PFSK-1 (cell line): ENCODE measurements around the gene ASB10.

Experiments used
- POLR2AphosphoS5 ChIP-seq: IDR thresholded peaks from 2 replicates; pipeline ENCODE4 v1.6.1; 2012; ENCODE audit warnings: low read depth, mild to moderate bottlenecking, control low read depth, low read length, moderate library complexity
- TF ChIP-seq, protein P1 (sequence below), 2 experiments: IDR thresholded peaks; 2 replicates each; pipeline versions ENCODE4 v1.6.1 to v1.8.0; 2011 to 2012; ENCODE audit warnings: low read depth in 2 of 2, low read length in 2 of 2, control low read depth in 1 of 2, inconsistent platforms in 1 of 2, mild to moderate bottlenecking in 1 of 2, moderate library complexity in 1 of 2; ENCODE audit not compliant: insufficient read depth in 1 of 2

DNA sequence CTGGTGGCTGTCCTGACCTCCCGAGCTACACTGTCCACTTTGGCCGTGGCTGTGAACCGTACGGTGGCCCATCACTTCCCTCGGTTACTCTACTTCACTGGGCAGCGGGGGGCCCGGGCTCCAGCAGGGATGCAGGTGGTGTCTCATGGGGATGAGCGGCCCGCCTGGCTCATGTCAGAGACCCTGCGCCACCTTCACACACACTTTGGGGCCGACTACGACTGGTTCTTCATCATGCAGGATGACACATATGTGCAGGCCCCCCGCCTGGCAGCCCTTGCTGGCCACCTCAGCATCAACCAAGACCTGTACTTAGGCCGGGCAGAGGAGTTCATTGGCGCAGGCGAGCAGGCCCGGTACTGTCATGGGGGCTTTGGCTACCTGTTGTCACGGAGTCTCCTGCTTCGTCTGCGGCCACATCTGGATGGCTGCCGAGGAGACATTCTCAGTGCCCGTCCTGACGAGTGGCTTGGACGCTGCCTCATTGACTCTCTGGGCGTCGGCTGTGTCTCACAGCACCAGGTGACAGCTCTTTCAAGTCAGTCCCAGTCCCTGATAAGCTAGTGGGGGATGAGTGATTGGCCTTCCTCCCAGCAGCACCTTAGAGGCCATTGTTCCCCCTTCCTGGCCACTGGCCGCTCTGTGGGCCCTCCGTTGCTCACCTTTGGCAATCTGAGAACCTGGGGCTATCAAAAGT, 48.2 kb upstream of the ASB10 start:
- TF ChIP-seq POLR2AphosphoS5: no peak
- TF ChIP-seq, protein P1, sequence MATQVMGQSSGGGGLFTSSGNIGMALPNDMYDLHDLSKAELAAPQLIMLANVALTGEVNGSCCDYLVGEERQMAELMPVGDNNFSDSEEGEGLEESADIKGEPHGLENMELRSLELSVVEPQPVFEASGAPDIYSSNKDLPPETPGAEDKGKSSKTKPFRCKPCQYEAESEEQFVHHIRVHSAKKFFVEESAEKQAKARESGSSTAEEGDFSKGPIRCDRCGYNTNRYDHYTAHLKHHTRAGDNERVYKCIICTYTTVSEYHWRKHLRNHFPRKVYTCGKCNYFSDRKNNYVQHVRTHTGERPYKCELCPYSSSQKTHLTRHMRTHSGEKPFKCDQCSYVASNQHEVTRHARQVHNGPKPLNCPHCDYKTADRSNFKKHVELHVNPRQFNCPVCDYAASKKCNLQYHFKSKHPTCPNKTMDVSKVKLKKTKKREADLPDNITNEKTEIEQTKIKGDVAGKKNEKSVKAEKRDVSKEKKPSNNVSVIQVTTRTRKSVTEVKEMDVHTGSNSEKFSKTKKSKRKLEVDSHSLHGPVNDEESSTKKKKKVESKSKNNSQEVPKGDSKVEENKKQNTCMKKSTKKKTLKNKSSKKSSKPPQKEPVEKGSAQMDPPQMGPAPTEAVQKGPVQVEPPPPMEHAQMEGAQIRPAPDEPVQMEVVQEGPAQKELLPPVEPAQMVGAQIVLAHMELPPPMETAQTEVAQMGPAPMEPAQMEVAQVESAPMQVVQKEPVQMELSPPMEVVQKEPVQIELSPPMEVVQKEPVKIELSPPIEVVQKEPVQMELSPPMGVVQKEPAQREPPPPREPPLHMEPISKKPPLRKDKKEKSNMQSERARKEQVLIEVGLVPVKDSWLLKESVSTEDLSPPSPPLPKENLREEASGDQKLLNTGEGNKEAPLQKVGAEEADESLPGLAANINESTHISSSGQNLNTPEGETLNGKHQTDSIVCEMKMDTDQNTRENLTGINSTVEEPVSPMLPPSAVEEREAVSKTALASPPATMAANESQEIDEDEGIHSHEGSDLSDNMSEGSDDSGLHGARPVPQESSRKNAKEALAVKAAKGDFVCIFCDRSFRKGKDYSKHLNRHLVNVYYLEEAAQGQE (IDR thresholded peaks at IDR 0.05; ENCODE audit: insufficient read depth in 1 of 2, low read depth in 2 of 2, low read length in 2 of 2): no peak
